COLO668 (cell line): Measurements from ENCODE around the gene TBC1D1.

Experiments used
- DNase-seq: peaks from one replicate; lab custom pipeline; 2025; ENCODE audit not compliant: unreplicated experiment; lab: John Stamatoyannopoulos, UW

Gene TBC1D1

GRCh38 chr4:38045289-38045988, 154.6 kb downstream of the TBC1D1 start:
- DNase-seq, result no peak

DNA sequence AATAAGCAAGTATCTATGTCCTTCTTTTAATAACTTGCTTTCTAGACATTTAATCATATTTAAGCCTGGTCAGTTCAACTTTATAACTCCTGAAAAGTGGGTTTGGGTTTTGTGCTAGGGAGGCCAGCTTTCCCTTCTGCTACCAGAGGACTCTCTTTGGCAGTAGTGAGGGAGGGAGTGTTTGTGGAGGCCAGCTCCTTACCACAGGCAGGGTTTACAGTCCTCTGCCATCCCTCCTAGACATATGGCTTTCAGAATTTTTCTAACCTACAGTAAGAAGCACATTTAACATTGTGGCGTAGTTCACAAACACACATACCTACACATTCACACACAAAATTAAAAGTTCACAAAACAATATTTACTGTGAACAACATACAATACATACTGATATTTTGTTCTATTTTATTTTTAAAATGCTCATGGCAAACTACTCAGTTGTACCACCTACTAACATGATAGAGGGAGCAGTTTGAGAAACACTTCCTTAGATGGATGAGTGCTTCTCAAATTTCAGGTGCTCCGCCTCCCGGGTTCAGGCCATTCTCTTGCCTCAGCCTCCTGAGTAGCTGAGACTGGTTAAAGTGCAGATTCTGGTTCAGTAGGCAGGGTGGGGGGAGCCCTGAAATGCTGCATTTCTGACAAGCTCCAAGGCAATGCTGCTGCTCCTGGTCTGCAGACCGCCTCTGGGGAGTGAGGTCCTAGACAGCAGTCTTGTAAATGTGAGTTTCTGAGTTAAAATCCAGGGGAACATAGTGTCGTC, 156.0 kb downstream of the TBC1D1 start:
- DNase-seq, result no peak

DNA sequence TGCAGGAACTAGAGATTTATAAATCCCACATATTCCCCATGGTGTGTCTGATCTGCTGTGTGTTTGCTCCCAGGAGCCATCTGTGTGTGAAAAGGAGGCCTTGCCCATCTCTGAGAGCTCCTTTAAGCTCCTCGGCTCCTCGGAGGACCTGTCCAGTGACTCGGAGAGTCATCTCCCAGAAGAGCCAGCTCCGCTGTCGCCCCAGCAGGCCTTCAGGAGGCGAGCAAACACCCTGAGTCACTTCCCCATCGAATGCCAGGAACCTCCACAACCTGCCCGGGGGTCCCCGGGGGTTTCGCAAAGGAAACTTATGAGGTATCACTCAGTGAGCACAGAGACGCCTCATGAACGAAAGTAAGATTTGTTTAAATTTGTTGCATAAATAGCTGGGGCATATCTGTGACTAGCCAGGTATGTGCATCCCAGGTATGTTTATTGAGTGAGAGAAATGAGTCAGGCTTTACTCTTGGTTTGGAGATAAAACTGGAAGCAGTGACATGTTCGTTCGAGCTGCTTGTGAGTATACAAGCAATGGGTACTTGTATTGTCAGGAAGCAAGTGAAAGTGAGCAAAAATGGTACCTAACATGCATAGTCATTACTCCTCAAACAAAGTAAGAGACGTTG, 158.8 kb downstream of the TBC1D1 start:
- no peak for DNase-seq

DNA sequence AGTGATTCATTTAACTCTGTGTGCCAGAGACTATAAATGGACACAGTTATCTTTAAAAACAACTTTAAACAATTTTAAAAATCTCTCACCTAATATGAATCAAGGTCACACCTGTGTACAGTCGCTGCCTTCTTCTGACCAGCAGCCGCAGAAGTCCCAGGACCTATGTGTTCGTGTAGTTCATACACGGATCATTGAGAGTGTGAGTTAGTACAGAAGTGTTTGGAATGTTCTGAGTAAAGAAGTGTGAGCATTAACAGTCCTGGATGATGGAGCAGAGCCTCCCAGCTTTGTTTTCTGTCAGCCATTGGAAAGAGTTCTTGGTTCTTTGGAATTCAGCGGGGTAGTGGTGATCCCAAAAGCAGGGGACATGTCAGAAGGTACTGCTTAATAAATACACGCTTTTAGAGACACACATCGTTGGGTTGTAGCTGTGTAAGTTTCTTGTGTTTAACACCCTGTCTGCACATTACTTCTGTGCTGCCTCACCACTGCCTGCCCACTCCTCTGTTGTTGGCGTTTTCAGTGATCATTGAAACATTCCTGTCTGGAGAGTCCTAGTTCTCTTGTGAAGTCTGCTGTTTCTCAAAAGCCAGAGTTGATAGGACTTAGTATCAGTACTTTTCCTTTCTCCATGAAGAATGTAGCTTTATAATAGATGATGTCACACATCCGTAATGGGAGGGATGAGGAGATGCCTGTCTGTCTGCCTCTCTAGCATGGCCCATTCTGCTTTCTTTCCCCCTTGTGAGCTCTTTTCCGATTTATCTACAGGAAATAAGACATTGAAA, 159.9 kb downstream of the TBC1D1 start:
- no peak for DNase-seq

GRCh38 chr4:38055566-38055965, 164.7 kb downstream of the TBC1D1 start:
- no peak for DNase-seq

GRCh38 chr4:38056011-38056685, 165.3 kb downstream of the TBC1D1 start:
- DNase-seq, result no peak

DNA sequence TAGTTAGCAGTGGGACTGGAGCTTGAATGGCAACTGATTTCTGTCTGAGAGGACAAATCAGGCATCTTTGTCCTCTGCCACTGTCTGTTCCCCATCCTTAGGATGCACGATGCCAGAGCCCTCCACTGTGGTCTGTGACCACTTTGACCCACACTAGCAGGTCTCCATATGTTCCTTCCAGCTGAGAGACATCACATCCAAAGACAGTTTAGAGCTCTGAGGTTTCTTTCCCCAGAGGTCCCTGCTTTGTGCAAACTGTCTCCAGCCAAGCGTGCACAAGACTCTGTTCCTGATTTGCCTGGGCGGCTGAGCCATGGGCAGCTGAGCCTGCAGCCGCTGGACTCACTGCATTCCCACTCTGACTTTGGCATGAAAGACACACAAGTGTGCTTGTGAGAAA, 167.3 kb downstream of the TBC1D1 start:
- no peak for DNase-seq

- no peak for DNase-seq
These were observed 170.0 kb downstream of the TBC1D1 start for GRCh38 chr4:38060829-38061431.

- DNase-seq, result peak; percentile 77
These were observed 171.3 kb downstream of the TBC1D1 start for GRCh38 chr4:38062088-38062775.

DNA sequence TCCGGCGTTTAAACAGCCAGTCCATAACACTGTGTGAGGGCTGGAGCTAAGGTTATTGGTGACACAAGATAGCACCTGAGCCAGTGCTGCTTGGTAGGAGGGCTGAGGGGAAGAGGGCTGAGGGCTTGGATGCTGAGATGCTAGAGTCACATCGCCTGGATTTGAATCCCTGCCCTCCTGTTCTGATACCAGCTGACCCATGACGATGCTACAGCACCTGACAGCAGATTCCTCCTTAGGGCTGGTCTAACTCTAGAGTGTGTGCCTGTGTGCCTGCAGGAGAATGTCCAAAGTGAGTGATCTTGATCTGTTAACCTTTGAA, 171.9 kb downstream of the TBC1D1 start:
- DNase-seq, result no peak

GRCh38 chr4:38065176-38065575, 174.3 kb downstream of the TBC1D1 start:
- DNase-seq, result no peak

DNA sequence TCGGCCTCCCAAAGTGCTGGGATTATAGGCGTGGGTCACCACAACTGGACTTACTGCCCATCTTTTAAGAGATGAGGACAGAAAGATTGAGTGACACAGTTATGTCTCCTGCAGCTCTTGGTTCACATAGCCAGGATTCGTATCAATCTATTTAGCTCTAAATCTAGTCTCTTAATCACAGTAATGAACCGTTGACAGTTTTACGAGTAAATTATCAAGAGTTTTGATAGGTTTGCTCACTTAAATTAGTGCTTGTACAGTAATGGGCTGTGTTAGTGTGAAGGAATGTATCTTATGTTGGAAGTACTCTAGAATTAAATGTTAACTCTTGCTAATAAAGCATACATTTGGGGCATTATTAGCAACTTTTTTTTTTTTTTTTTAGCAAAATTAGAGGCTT, 175.0 kb downstream of the TBC1D1 start:
- no peak for DNase-seq

DNA sequence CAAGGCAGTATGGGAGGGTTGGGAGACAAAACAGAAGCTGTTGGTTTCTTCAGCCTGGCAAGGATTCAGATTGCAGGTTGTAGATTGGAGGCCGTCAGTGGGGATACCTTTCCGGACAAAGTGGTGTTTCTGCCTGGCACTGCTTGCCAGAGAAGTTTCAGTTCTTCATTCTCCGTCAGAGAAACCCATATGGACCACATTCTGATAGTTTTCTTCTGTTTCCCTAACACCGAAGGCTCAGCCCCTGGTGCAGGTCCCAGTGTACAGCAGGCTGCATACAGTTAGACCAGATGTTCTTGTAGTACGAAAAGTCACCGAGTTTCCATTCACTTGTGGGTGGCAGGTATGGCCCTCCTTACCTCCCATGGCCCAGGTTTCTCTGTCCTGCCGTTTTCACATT, 176.6 kb downstream of the TBC1D1 start:
- no peak for DNase-seq

- DNase-seq, result no peak
These were observed 177.2 kb downstream of the TBC1D1 start for GRCh38 chr4:38068107-38068506.

GRCh38 chr4:38069271-38069760, 178.4 kb downstream of the TBC1D1 start:
- DNase-seq, result no peak

DNA sequence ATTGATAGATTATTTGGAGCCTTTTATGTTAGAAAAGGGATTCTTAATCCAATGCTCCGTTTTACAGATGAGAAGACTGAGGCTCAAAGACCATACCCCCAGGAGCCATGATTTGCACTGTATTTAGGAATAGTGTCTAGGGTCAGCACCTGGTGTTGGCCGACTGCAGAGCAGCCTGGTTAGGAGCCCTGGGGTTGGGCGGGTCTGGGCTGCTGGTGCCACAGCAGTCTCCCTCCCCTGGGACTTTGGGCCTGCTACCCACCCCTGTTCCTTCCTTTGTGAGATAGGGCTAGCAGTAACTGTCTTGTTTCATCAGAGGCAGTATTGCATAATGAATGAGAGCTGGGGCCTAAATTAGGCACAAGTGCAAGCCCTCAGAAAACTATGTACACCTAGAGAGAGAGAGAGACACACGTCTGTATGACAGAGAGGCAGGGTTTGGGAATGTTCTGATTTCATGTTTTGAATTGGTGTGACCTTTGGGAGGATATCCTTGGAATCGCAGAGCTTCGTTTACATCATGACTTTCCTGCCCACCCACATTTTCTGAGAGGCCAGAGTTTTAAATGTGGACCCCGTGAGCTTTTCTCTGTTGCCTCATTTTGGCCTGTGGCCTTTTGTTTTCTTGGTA, 181.0 kb downstream of the TBC1D1 start:
- DNase-seq, result no peak

DNA sequence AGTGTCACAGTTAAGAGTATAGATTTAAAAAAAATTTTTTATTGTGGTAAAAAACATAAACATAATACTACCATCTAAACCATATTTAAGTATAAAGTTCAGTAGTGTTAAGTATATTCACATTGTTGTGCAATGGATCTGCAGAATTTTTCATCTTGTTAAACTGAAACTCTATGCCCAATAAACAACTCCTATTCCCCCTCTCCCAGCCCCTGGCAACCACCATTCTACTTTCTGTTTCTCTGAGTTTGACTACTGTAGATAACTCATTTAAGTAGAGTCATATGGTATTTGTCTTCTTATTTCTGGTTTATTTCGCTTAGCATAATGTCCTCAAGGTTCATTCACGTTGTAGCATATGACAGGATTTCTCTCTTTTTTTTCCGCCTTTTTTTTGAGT, 181.7 kb downstream of the TBC1D1 start:
- no peak for DNase-seq

DNA sequence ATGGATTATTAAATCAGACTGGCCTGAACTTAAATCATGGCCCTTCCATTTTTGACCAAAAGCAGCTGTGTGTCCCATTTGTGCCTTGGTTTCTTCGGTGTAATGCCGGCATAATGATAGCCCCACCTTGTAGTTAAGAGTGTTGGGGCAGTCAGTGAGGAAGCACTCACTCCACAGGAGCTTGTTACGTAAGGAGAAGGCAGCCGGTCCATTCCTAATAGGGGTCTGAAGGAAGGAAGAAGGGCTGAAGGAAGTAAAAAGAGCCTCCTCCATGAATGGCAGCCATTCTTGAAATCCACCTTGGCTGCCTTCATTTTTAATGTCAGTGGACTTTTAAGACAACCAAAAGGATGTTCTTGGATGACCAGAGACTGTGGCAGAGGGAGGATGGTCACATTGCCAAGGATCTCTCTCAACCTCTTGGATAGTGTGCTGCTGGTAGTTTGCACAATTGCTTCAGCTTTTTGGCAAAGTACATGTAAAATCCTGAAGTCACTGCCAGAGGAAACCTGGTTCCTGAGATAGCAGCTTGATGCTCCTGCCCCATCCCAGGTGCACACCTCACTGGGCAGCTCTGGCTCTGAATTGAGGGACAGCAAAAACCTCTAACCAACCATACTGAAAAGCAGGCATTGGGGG, 182.8 kb downstream of the TBC1D1 start:
- DNase-seq, result no peak
